Lung (tissue), 4 donors: ENCODE data around the gene CDK5RAP2. TPM values are rescaled to one million over a fixed set of nuclear protein-coding genes. Genes with fewer than 3 reads are reported as not detected.

Source experiments
- polyA plus RNA-seq, 2 donors: library from polyadenylated mRNA; stranded (reverse); fragments of 200-250 nt; gene quantifications; one replicate each; pipeline ENCODE4 v1.2.1, GENCODE V29; 2013
- total RNA-seq, 2 donors: library from RNA; depleted of rRNA in 1 of 2; stranded (reverse); fragments of >200 nt in 1 of 2; gene quantifications; one replicate each; pipeline ENCODE4 v1.2.1, GENCODE V29; 2014 to 2021
- donor health status: Bipolar disorder and iron deficiency.
- donor health status: healthy.
- donor health status: DM: yes; HTN: yes; CAD: no.

Gene CDK5RAP2
- total and polyA plus RNA-seq, 4 donors = 25.6 to 65.7 (median 35.9) TPM

Other genes with a start within 250 kb of the CDK5RAP2 start
- gene MEGF9, start 134.3 kb upstream of the CDK5RAP2 start, total RNA-seq = 10 to 100 TPM; 22.0 to 48.3 TPM
- 10 to 100 TPM; 19.2 to 39.2 TPM for gene MEGF9, start 134.3 kb upstream of the CDK5RAP2 start, polyA plus RNA-seq
- 10 to 100 TPM; 64.7 to 86.5 TPM for gene FBXW2, start 213.2 kb upstream of the CDK5RAP2 start, total RNA-seq
- gene FBXW2, start 213.2 kb upstream of the CDK5RAP2 start, polyA plus RNA-seq = 10 to 100 TPM; 12.9 to 31.8 TPM